Activated T-cell treated with anti-CD3 and anti-CD28 coated beads for 24 hours (primary cell): ENCODE results near the gene PLS1.
A peak's percentile ranks its signal among the peaks of the same experiment; 100 is the strongest.
"Not testable (repeated sequence)": the region's sequence is repeated elsewhere in the genome, so short reads cannot be mapped to it uniquely, and the experiment has no call there.

ENCODE experiments used
- DNase-seq: peaks from one replicate; pipeline ENCODE4 v3.0.0-alpha.2; 2020; ENCODE audit warnings: low read depth

Gene PLS1, protein sequence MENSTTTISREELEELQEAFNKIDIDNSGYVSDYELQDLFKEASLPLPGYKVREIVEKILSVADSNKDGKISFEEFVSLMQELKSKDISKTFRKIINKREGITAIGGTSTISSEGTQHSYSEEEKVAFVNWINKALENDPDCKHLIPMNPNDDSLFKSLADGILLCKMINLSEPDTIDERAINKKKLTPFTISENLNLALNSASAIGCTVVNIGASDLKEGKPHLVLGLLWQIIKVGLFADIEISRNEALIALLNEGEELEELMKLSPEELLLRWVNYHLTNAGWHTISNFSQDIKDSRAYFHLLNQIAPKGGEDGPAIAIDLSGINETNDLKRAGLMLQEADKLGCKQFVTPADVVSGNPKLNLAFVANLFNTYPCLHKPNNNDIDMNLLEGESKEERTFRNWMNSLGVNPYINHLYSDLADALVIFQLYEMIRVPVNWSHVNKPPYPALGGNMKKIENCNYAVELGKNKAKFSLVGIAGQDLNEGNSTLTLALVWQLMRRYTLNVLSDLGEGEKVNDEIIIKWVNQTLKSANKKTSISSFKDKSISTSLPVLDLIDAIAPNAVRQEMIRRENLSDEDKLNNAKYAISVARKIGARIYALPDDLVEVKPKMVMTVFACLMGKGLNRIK

DNA sequence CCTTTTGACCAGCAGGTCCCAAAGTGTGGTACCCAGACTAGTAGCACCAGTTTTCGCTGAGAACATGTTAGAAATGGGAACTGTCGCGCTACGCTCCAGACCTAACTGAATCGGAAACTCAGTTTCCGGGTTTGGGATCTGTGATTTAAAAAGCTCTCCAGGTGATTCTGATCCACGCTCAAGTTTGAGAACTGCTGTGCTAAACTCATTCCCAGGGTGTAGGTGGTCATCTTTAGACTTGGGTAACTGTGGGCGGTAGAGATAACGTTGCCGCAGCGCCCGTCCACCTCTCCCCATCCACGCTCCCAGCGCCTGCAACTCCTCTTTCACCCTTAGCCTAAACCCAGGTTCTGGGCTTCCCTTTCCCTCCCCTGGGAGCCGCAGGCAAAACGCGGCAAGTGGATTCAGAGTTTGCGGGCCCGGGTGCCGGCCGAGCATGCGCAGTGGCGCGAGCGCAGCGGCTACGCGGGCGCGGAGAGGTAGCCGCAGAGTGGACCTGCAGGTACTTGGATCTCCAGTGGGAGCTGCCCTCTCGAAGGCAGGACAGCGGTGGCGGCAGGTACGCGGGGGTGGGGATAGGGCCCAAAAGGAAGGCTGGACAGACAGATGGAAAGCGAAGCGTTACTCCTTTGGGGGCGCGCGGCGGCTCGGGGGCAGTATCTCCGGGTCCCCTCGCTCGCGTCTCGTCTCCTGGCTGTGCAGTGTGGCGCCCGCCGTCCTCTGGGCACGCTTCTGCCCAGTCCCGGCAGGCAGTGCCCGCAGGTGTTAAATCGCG, at the start of gene PLS1:
Gene PLS1 (plus strand): TSS at position 443 of the 775 bp plus-strand sequence. CDS start 67,845 bp downstream, outside the sequence.
- peak; percentile 86 for DNase-seq

DNA sequence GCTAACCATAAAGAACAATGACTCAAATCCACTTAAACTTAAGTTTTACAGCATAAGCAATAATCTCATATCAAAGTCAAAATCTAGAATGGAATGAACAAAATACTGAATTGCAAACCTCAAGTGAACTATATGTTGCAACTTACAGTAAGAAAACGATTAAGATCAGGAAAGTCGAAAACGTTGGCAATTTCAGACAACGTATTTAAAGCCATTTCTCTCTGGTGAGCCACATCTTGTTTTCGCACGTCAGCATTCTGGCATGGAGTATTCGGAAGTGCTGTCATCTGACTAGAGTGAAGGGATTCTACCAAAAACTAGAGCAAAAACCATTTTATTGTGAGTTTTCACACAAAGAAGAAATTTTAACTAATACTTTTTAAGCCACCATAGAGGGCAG, 46.2 kb upstream of the PLS1 start:
- no peak for DNase-seq

DNA sequence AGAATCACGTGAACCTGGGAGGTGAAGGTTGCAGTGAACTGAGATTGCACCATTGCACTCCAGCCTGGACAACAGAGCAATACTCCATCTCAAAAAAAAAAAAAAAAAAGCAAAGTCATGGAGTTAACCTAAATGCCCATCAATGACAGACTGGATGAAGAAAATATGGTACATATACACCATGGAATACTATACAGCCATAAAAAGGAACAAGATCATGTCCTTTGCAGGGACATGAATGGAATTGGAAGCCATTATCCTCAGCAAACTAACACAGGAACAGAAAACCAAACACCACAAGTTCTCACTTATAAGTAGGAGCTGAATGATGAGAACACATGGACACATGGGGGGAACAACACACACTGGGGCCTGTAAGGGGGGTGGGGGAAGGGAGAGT, 43.6 kb upstream of the PLS1 start:
- DNase-seq: not testable (repeated sequence)

DNA sequence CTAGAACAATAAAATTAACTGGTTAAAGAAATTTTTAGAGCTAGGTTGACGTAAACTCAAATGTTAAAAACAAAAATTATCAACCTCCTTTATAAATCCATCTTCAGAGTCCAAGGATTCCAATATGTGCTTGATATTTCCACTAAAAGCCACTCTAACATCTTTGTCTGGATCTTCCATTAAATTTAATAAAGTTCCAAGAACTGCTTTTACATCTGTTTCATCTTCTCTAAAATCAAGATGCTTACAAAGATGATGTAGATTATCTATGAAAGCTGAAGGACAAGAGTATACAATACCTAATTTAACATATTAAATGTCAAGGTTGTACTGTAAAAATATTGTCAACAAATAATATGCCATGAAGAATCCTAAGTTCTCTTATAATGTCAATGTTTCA, 42.5 kb upstream of the PLS1 start:
- no peak for DNase-seq

DNA sequence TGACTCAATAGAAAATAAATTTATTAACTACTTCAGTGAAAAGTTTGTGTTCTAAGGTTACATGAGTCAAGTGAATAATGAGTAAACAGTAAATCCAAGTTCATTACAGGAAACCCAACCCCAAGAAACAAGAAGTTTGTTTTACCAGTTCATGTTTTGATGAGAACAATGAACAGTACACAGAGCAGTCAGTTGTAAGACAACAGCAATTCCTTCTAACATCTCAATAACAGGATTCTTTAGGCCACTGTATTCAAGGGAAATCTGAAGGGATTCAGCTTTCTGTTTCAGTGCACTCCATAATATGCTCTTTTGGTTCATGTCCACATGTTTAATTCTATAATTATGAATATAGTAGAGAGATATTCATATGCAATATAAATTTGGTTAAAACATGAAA, 36.1 kb upstream of the PLS1 start:
- no peak for DNase-seq

DNA sequence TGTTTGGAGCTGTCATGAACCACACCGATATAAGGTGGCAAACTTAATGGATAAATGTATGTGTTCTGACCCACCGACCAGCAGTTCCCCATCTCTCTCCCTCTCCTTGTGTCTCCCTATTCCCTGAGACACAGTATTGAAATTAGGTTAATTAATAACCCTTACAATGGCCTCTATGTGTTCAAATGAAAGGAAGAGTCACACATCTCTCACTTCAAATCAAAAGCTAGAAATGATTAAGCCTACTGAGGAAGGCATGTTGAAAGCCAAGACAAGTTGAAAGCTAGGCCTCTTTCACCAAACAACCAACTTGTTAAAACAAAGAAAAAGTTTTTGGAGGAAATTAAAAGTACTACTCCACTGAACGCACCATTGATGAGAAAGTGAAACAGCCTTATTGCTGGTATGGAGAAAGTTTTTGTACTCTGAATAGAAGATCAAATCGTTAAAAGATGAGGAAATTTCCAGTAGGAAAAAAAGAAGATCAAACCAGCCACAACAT, 32.6 kb upstream of the PLS1 start:
- no peak for DNase-seq

DNA sequence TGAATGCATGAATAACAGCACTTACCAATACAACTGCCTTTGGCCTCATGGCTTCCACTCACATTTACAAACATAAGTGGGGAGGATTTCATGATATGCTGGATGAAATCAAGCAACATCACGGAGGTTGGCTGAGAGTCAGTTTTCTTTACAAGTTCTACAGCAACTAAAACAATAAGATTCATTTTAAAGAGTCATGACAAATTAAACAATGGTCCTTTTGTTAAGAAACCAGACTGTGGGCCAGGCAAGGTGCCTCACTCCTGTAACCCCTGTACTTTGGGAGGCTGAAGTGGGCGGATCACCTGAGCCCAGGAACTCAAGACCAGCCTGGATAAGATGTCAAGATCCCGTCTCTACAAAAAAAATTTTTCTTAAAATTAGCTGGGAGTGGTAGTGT, 30.1 kb upstream of the PLS1 start:
- DNase-seq: no peak

DNA sequence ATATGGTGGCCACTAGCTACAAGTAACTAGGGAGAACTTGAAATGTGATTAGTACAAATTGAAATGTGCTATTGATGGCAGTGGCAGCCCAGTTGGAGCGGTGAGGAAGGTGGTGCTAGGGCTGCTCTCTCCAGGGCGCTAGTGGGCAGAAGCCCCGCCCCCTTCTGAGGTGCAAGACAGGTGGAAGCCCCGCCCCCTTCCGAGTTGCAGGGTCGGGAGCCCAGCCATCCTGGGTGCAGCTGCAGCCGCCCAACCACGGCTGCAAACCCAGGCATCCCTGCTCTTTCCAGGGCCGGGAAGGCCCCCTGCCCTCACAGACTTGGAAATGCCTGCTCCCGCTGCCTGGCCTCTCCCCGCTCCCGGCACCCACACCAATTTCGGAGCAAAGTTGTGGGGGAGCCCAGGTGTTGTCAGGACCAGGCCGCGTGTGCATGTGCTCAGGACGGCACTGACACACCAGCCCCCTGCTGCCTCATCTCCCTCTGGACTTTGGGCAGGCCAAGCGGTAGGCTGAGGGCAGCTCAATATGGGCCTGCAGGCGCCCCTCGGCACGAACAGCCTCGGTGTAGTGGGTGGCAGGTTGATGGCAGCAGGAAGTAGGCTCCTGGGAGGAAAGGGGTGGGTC, 27.7 kb upstream of the PLS1 start:
- DNase-seq: no peak

DNA sequence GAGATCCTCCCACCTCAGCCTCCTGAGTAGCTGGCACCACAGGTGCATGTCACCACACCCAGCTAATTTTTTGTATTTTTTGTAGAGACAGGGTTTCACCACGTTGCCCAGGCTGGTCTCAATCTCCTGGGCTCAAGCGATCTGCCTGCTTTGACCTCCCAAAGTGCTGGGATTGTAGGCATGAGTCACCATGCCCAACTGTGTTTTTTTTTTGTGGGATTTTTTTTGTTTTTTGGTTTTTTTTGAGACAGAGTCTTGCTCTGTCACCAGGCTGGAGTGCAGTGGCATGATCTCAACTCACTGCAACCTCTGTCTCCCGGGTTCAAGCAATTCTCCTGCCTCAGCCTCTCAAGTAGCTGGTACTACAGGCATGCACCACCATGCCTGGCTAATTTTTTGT, 26.8 kb upstream of the PLS1 start:
- DNase-seq: not testable (repeated sequence)

DNA sequence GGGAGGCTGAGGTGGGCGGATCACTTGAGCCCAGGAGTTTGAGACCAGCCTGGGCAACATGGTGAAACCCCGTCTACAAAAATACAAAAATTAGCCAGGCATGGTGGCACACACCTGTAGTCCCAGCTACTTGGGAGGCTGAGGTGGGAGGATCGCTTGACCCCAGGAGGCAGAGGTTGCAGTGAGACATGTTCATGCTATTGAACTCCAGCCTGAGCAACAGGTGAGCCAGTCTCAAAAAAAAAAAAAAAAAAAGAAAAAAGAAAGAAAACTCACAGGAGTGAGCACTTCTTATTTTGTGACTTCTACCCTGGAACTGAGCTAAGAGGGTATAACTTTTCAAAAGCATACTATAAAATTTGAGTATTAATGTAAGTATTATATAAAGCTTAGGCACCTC, 22.0 kb upstream of the PLS1 start:
- not testable (repeated sequence) for DNase-seq

DNA sequence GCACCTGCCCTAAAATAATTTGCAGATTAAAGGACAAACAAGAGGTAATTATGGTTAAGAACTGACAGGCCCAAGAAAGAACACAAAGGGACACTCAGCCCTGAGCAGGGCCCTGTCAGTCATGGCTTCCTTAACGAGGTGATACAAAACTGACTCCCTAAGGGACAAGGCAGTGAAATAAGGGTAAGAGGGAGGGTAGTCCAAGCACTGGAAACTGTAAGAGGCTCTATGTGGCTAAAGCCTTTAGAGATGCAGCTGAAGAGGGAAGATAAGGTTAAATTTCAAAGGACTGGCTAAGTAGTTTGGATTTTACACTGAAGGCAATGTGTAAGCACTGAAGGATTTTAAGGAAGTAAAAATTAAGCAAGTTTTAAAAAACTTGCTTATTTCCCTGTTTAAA, 21.5 kb upstream of the PLS1 start:
- no peak for DNase-seq

DNA sequence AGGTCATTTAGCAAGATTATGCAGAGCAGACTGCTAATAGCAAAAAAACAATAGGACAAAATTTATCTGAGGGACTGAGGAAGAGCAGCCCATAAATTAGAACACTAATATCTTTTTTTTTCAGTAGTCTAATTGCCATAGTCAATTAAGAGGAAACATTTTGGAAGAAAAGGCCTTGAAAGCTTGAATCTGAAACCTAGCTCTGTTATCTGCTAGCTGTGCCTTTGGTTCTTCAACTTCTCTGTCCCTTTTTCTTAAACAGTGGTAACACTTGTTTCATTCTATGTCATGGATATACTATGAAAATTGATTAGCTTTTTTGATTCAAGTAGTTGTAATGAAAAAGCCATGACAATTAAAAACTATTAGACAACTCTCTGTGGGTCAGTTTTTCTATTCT, 19.4 kb upstream of the PLS1 start:
- no peak for DNase-seq

DNA sequence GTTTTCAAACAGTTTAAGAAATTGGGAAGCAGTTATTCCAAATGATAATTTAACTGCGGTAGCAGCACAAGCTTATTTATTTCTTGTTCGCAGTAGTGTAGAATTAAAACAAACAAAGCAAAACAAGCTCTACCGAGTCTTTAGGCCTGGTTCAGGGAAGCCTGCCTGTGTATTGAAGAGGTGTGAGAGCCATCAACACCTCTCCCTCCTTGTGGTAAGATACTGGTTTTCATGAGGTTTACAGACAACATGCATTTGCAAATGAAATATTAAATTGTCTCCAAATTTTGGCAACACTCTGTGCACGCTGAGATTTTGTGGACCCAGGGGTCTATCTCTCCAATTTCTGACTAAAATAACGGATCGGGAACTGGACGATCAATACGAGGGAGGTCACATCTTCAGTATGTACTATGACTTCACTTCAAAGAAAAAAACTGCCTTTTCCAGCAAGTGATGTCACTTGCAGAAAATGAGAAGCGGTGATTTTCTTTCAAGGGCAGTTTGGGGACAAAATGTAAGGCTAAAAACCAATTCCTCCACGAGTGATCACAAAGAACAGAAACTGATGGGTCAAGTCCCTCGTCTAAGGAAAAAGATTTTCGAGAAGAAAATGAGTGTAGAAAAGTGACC, 18.4 kb upstream of the PLS1 start:
- no peak for DNase-seq

DNA sequence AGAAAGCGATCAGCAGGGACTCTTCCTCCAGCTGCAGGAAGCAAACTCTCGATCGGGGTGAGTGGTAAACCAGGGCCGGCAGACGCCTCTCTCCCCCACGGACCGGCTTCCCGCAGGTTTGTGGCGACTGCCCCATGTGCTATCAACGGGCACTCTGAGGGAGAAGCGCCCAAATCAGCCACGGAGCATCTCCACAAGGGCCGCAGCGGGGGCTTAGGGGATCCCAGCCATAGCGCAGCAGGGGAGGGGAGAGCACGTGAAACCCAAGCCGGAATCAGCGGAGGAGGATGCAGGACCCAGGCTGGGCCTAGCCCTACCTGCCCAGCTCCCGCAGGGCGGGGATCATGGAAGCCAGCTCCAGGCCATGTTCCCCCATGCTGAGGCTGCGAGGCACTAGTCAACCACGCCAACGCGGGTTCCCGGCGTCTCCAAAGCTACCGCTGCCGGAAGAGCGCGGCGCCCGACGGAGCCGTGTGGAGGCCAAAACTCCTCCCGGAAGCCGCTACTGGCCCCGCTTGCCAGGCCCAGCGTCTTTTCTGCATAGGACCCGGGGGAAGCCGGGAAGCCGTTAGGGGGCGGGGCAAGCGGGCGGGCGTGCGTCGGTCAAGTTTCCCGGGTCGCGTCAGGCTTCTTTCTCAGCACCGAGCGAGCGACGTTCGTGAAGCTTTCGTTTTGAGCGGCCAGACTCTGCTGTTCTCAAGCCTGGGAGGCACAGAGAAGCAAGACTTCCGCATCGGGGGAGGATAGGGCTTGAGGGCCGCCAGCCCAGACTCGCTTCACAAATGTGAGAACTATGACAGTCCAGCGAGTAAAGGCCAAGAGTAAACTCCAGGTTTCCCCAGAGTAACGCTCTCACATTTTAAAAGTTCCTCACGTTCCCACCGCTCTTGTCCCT, 17.6 kb upstream of the PLS1 start, which contains the start of gene ATR:
Gene ATR (minus strand): TSS at position 405 of the 895 bp plus-strand sequence. CDS start 29 bp downstream, at position 376.
- peak; percentile 96 for DNase-seq

DNA sequence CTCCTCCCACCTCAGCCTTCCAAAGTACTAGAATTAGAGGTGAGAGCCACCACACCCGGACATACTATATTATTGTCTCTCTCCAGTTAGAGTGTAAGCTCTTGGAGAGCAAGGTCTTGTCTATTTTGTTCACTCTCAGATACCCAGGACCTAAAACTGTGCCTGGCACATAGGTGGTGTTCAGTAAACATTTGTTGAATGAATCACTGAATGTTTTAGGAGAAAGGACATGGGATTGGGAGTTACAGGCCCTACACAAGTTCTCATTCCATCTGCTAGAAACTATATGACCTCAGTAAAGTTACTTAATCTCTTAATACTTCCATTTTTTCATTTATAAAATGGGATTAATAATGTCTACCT, 16.2 kb upstream of the PLS1 start:
- no peak for DNase-seq

DNA sequence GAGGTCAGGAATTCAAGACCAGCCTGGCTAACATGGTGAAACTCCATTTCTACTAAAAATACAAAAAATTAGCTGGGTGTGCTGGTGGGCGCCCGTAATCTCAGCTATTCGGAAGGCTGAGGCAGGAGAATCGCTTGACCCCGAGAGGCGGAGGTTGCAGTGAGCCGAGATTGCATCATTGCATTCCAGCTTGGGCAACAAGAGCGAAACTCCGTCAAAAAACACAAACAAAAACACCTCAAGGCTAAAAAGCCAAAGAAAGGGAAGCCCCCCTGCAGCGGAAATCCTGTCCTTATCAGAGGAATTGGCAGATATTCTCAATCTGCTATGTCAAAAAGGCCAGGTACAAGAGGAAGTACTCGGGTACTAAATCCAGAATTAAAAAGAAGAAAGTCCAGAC, 15.1 kb upstream of the PLS1 start:
- not testable (repeated sequence) for DNase-seq

DNA sequence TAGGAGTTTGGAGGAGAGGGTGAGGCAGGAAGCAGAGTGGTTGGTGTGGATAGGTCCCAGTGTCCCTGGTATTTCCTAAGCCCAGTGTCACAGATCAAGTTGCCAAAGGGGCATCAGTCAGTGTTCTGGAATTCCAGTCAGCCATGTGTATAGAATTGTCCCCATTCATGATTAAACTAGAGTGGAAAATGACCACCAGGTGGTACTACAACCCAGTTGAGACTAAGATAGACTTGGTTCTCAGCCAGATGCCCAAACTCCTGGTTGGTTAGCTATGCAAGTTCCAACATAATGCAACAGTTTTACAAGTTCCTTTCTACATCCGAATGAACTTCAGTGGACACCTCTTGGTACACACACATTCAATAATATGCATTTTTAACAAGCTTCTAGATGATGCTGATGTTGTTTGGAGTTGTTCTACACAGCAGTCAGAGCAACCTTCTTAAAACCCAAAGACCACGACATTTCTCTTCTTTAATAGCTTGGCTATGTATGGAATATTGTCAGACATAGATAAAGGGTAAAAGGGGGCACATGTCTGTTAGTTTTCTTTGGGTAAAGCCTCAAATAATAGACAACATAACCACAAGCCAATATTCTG, 9.3 kb upstream of the PLS1 start:
- no peak for DNase-seq

DNA sequence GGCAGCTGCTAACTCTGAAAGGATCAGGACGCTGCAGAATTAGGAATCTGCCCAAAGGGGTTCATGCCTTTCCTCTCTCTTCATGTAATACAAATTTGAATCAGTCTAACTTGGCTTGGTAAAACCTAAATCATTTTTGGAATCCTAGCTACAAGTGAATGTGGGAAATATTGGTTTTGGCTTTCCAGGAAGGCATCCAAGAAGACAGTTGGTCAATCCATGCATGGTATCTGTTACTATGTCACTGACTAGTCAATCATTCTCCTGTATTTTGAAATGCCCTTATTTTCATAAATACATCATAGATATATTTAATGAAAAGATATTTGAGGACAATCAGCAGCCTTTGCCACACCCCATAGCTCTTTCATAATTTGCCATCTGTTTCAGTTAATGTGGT, 7.5 kb upstream of the PLS1 start:
- DNase-seq: no peak

DNA sequence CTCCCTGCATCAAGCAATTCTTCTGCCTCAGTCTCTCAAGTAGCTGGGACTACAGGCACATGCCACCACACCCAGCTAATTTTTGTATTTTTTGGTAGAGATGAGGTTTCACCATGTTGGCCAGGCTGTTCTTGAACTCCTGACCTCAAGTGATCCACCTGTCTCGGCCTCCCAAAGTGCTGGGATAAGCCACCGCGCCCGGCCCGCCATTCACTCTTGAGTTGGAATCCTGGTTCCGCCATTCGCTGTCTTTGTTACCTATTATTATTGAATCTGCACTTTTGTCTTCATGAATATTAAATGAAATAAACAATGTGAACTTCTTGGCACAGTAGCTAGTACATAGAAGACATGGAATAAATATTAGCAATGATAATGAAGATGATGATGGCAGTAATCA, 3.9 kb upstream of the PLS1 start:
- not testable (repeated sequence) for DNase-seq

DNA sequence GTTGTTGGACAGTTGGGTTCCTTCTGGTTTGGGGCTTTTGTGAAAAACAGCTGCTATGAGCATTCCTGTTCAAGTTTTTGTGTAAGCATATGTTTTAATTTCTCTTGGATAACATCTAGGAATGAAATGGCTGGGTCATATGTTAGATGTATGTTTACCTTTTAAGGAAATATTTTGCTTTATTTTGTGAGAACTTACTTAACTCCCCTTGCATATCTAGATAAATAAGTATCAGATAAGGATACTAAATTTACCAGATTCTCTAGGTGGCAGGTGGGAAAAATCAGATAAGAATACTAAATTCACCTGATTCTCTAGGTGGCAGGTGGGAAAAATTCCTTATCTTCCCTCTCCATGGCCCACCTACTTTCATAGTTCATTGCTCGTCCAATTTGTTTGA, 1.1 kb upstream of the PLS1 start:
- no peak for DNase-seq
